Testis (tissue), 3 donors: Measurements from ENCODE around the gene LIN7C. TPM values are rescaled to one million over a fixed set of nuclear protein-coding genes. Genes with fewer than 3 reads are reported as not detected.

Experiments used
- DNase-seq: peaks from one replicate; pipeline ENCODE4 v3.0.0-alpha.2; 2019
- H3K27ac ChIP-seq, 2 donors: fragments of 200-600 bp; sonication (generic); one replicate each; pipeline ENCODE4 v1.5.1; 2019
- H3K27me3 ChIP-seq: fragments of 200-600 bp; sonication (generic); one replicate; pipeline ENCODE4 v1.5.1; 2019
- H3K36me3 ChIP-seq: fragments of 200-600 bp; sonication (generic); one replicate; pipeline ENCODE4 v1.5.1; 2017; ENCODE audit warnings: low read depth; ENCODE audit errors: missing control alignments
- H3K4me1 ChIP-seq: fragments of 200-600 bp; sonication (generic); one replicate; pipeline ENCODE4 v1.5.1; 2019
- H3K4me3 ChIP-seq, 2 donors: fragments of 200-600 bp; sonication (generic); one replicate each; pipeline ENCODE4 v1.5.1; 2017 to 2019
- H3K9me3 ChIP-seq: fragments of 200-600 bp; sonication (generic); one replicate; pipeline ENCODE4 v1.5.1; 2017
- CTCF ChIP-seq, 3 experiments: fragments of 450-650 bp in 2 of 3; fragments of 200-600 bp in 1 of 3; sonication (generic) in 1 of 3; IDR thresholded peaks; one replicate each; pipeline ENCODE4 v1.5.1; 2016 to 2019; ENCODE audit warnings: antibody characterized with exemption in 3 of 3, mild to moderate bottlenecking in 2 of 3, moderate library complexity in 1 of 3
- POLR2A ChIP-seq: fragments of 450-650 bp; IDR thresholded peaks from one replicate; pipeline ENCODE4 v1.6.1; 2017; ENCODE audit warnings: antibody characterized with exemption, mild to moderate bottlenecking, moderate library complexity
- WGBS, 2 donors: methylation state at CpG; one replicate each; pipeline ENCODE4 v1.1.5; 2018; 5-methylcytosine and 5-hydroxymethylcytosine counted together
- intact Hi-C: fragments of 100-400 bp; cut with DNase I; formaldehyde crosslinking; loops from one replicate; pipeline ENCODE4 v1.15.1; 2023; ENCODE audit warnings: low total_unique reads
- polyA plus RNA-seq: library from polyadenylated mRNA; stranded (reverse); fragments of 350-450 nt; fragmentation: Illumina TruSeq; extraction: RNeasy Lipid Tissue Mini Kit (QIAGEN cat#74804); gene quantifications from one replicate; pipeline ENCODE4 v1.2.3, GENCODE V29; 2014; ENCODE audit warnings: low read depth, low replicate concordance; ENCODE audit not compliant: insufficient read depth
- total RNA-seq, 2 donors: library from RNA; depleted of rRNA; stranded (reverse); fragments of >200 nt; gene quantifications; one replicate each; pipeline ENCODE4 v1.2.3, GENCODE V29; 2016

LIN7C gene
- total and polyA plus RNA-seq, 3 donors from 2014 or later, result 6.9 to 23.1 (median 21.0) TPM

GRCh38 chr11:27473017-27473406, 33.6 kb downstream of the LIN7C start:
- Histone ChIP-seq H3K9me3 (no peaks in the 10 kb centered on the region), H3K27ac (peak overlapping the region; percentile 82 to 95), H3K4me1 (peaks cover 12% of the 10 kb centered on the region), H3K36me3 (no peaks in the 10 kb centered on the region), H3K27me3 (no peaks in the 10 kb centered on the region), H3K4me3 (peak overlapping the region; percentile 83 to 88)
- TF ChIP-seq CTCF (IDR thresholded peaks at IDR 0.05) (no peak), POLR2A (no peak)
- WGBS, 2 donors, result 2 to 3% methylated on average over 8 of the region's 9 CpGs
- no peak for DNase-seq
- intact Hi-C loops, result no loop called here

GRCh38 chr11:27472398-27473016, 34.1 kb downstream of the LIN7C start, which contains the start of gene LGR4:
Gene LGR4, minus strand, starts transcription at chr11:27472790. Its CDS starts 488 bp downstream, at chr11:27472302.
- no peaks in the 10 kb centered on the region for H3K9me3 ChIP-seq
- intact Hi-C loops, result no loop called here
- H3K27ac ChIP-seq, result peak within 1 kb of the TSS; percentile 82 to 95
- peak within 1 kb of the TSS; percentile 83 to 88 for H3K4me3 ChIP-seq
- WGBS, 2 donors, result 0 to 2% methylated on average over 9 to 47 of the region's 57 CpGs
- peak; percentile 99 for DNase-seq
- H3K27me3 ChIP-seq, result no peaks in the 10 kb centered on the region
- H3K36me3 ChIP-seq, result no peaks in the 10 kb centered on the region
- TF ChIP-seq POLR2A (peak; percentile 56), CTCF (IDR thresholded peaks at IDR 0.05) (no peak)
- peaks cover 17% of the 10 kb centered on the region for H3K4me1 ChIP-seq

GRCh38 chr11:27471589-27472397, 34.8 kb downstream of the LIN7C start:
- intact Hi-C loops, result no loop called here
- TF ChIP-seq CTCF (IDR thresholded peaks at IDR 0.05) (no peak), POLR2A (no peak)

GRCh38 chr11:27470826-27471588, 35.6 kb downstream of the LIN7C start:
- peak overlapping the region; percentile 83 to 88 for H3K4me3 ChIP-seq
- no peaks in the 10 kb centered on the region for H3K27me3 ChIP-seq
- TF ChIP-seq POLR2A, result no peak
- no peak for TF ChIP-seq CTCF (IDR thresholded peaks at IDR 0.05)
- no peaks in the 10 kb centered on the region for H3K36me3 ChIP-seq
- H3K4me1 ChIP-seq, result peaks cover 17% of the 10 kb centered on the region
- H3K27ac ChIP-seq, result peak overlapping the region; percentile 82 to 95
- WGBS, 2 donors, result 9 to 20% methylated on average over 21 of the region's 21 CpGs
- DNase-seq, result peak; percentile 28
- no peaks in the 10 kb centered on the region for H3K9me3 ChIP-seq
- intact Hi-C loops, result no loop called here

More at GRCh38 chr11:27471589-27472397, 34.8 kb downstream of the LIN7C start:
- peak; percentile 32 for DNase-seq
- WGBS, 2 donors, result 0 to 1% methylated on average over 5 to 47 of the region's 79 CpGs
- peak overlapping the region; percentile 83 to 88 for H3K4me3 ChIP-seq
- peaks cover 17% of the 10 kb centered on the region for H3K4me1 ChIP-seq
- H3K36me3 ChIP-seq, result no peaks in the 10 kb centered on the region
- peak overlapping the region; percentile 82 to 95 for H3K27ac ChIP-seq
- H3K27me3 ChIP-seq, result no peaks in the 10 kb centered on the region
- no peaks in the 10 kb centered on the region for H3K9me3 ChIP-seq
